Measurements from ENCODE around the gene IER3. TPM values are rescaled to one million over a fixed set of nuclear protein-coding genes. Genes with fewer than 3 reads are reported as not detected.
A peak's percentile ranks its signal among the peaks of the same experiment; 100 is the strongest.
"Not testable (repeated sequence)": the region's sequence is repeated elsewhere in the genome, so short reads cannot be mapped to it uniquely, and the experiment has no call there.

IER3 gene
- total and polyA plus RNA-seq, 2 of the 8 experiments (the other 6 are each of a cell fraction or from before 2014, with no cell fraction given), result 11.9 to 26.5 TPM

- H3K36me3 ChIP-seq (ENCODE audit: control insufficient read depth in 2 of 4, insufficient read depth in 4 of 4, low read length in 3 of 4); DNase-seq (ENCODE audit: low read depth in 1 of 2, low spot score in 2 of 2); H3K79me2 ChIP-seq (ENCODE audit: control insufficient read depth in 1 of 2, insufficient read depth in 2 of 2, low read length in 2 of 2); H3K14ac ChIP-seq (ENCODE audit: insufficient read length); H3K23ac ChIP-seq (ENCODE audit: insufficient read length); H2AK5ac ChIP-seq (ENCODE audit: low read depth, low read length); FAIRE-seq; H4K5ac ChIP-seq (ENCODE audit: insufficient read length, low read depth, low read length); H2BK120ac ChIP-seq (replicated peaks; ENCODE audit: low read depth, low read length); H3K9ac ChIP-seq (replicated peaks in 1 of 4; ENCODE audit: extremely low read depth in 1 of 4, low read depth in 3 of 4, low read length in 3 of 4); H2BK12ac ChIP-seq (ENCODE audit: low read depth, low read length); H4K91ac ChIP-seq (replicated peaks; ENCODE audit: insufficient read length, low read length); H2AFZ ChIP-seq (ENCODE audit: low read length); H3K9me3 ChIP-seq (ENCODE audit: insufficient read depth in 2 of 2, low read depth in 1 of 2, low read length in 1 of 2); H3K27me3 ChIP-seq (replicated peaks in 1 of 4; ENCODE audit: control insufficient read depth in 3 of 4, extremely low read depth in 1 of 4, insufficient read depth in 3 of 4, low read length in 3 of 4); H3K18ac ChIP-seq (ENCODE audit: extremely low read depth, low read length); H2BK20ac ChIP-seq (ENCODE audit: low read length); H3K79me1 ChIP-seq (ENCODE audit: low read depth, low read length); H3K4ac ChIP-seq (replicated peaks; ENCODE audit: insufficient read length, low read depth, low read length); H4K8ac ChIP-seq (ENCODE audit: extremely low read depth, insufficient read depth, low read length); H2BK15ac ChIP-seq (ENCODE audit: low read length); H3K23me2 ChIP-seq (ENCODE audit: low read depth, low read length); H3K56ac ChIP-seq (replicated peaks; ENCODE audit: insufficient read length, low read depth, low read length); H4K20me1 ChIP-seq (replicated peaks in 1 of 2; ENCODE audit: control insufficient read depth in 1 of 2, insufficient read depth in 2 of 2, low read length in 2 of 2): not testable (repeated sequence)
- Histone ChIP-seq H3K4me3 (ENCODE audit: extremely low read depth in 1 of 4, insufficient read depth in 2 of 4, low read depth in 3 of 4, low read length in 4 of 4) (0 out of 8 replicates have a peak overlapping the region, but pooled peaks of 1 of the 4 experiments have one; percentile 22), H3K4me2 (ENCODE audit: insufficient read depth in 1 of 2, low read depth in 2 of 2, low read length in 2 of 2) (peak overlapping the region in 1 of 2 experiments; percentile 50; a peak in 3 of 4 replicates), H3K4me1 (replicated peaks in 1 of 4; ENCODE audit: control insufficient read depth in 3 of 4, insufficient read depth in 4 of 4, low read length in 3 of 4) (peaks cover 11 to 13% (median 12%) of the 10 kb centered on the region in 4 experiments), H2BK5ac (ENCODE audit: low read depth, low read length) (0 out of 2 replicates have a peak overlapping the region, but pooled peaks have one; percentile 76), H3K27ac (ENCODE audit: low read depth, low read length) (0 out of 2 replicates have a peak overlapping the region, but pooled peaks have one; percentile 17)
- CTCF ChIA-PET (ENCODE audit: partially characterized antibody), result interaction anchor here (0.6 kb wide), 1 partner anchor 32 kb away, joined by 3 read pairs; no protein-coding TSS in a partner anchor
- POLR2A ChIA-PET (ENCODE audit: partially characterized antibody), result interaction anchor here (0.5 to 1.5 kb wide), 5 partner anchors 12 to 122 kb away, joined by 3 to 4 read pairs (median 3); partner anchors contain the start of gene IER3
- WGBS, 2 experiments (ENCODE audit: extremely low coverage in 1 of 2, insufficient coverage in 1 of 2, insufficient read length in 1 of 2, insufficient replicate concordance in 2 of 2, low coverage in 1 of 2, low lambda C conversion rate in 2 of 2, missing lambda C conversion rate in 1 of 2), result 51% methylated on average over 13 of the region's 13 CpGs; no CpG with 5 or more reads in 1 of the 2 experiments
Measured at GRCh38 chr6:30764490-30765043, 20.2 kb upstream of the IER3 start.
